Measurements from ENCODE around the gene RCE1.

The RCE1 gene

GRCh38 chr11:66855574-66856495 lies 12.6 kb downstream of the RCE1 start:
- Histone ChIP-seq H3K4me2 (ENCODE audit: low read length, poor library complexity, severe bottlenecking) (peak overlapping the region; percentile 95), H2AFZ (ENCODE audit: low read depth, low read length) (peak overlapping the region; percentile 15), H2BK12ac (ENCODE audit: low read length in 2 of 2) (peak overlapping the region; percentile 51 to 65), H3K9ac (ENCODE audit: low read length) (peak overlapping the region; percentile 97), H4K8ac (ENCODE audit: low read length) (peak overlapping the region; percentile 94), H3K18ac (ENCODE audit: low read depth in 1 of 2, low read length in 2 of 2) (peak overlapping the region; percentile 75 to 93), H2BK120ac (ENCODE audit: low read depth, low read length) (peak overlapping the region; percentile 76), H3K27ac (ENCODE audit: low read length, poor library complexity, severe bottlenecking) (peak overlapping the region; percentile 64), H3K4ac (ENCODE audit: low read depth in 1 of 2, low read length in 2 of 2) (peak overlapping the region; percentile 84 to 94), H2BK5ac (ENCODE audit: low read depth, low read length, poor library complexity, severe bottlenecking) (peak overlapping the region; percentile 39), H3K27me3 (ENCODE audit: control insufficient read depth in 1 of 2, insufficient read depth in 1 of 2, low read length in 2 of 2) (no peaks in the 10 kb centered on the region), H3K14ac (ENCODE audit: low read length in 2 of 2) (peak overlapping the region in 1 of 2 experiments; percentile 89), H4K91ac (ENCODE audit: low read length) (peak overlapping the region; percentile 96), H3K4me1 (ENCODE audit: control insufficient read depth, insufficient read depth, low read depth, low read length) (peaks cover 33% of the 10 kb centered on the region), H3K23ac (ENCODE audit: low read length in 2 of 2) (no peak overlapping the region), H3K9me3 (ENCODE audit: control insufficient read depth, low read length) (no peaks in the 10 kb centered on the region), H3K4me3 (ENCODE audit: insufficient read depth in 1 of 2, low read depth in 1 of 2, low read length in 2 of 2) (peak overlapping the region; percentile 76 to 87), H3K79me1 (replicated peaks; ENCODE audit: low read length, poor library complexity, severe bottlenecking) (peaks cover 14% of the 10 kb centered on the region), H3K36me3 (ENCODE audit: control insufficient read depth in 1 of 2, insufficient read depth in 2 of 2, low read depth in 1 of 2, low read length in 2 of 2) (peaks cover 4 to 49% of the 10 kb centered on the region in 2 experiments), H2BK15ac (ENCODE audit: low read depth, poor library complexity, severe bottlenecking) (peak overlapping the region; percentile 87), H2AK5ac (ENCODE audit: low read length, severe bottlenecking) (peak overlapping the region; percentile 46)
- WGBS: 10% methylated on average over 20 of the region's 51 CpGs
- DNase-seq: peak; percentile 91

- H3K9ac ChIP-seq (ENCODE audit: low read length): peak within 1 kb of the TSS; percentile 97
- H3K27ac ChIP-seq (ENCODE audit: low read length, poor library complexity, severe bottlenecking): peak within 1 kb of the TSS; percentile 64
- peak within 1 kb of the TSS; percentile 55 for H2AK5ac ChIP-seq (ENCODE audit: low read length, severe bottlenecking)
- peak within 1 kb of the TSS; percentile 39 for H2BK5ac ChIP-seq (ENCODE audit: low read depth, low read length, poor library complexity, severe bottlenecking)
- H3K14ac ChIP-seq (ENCODE audit: low read length in 2 of 2): peak within 1 kb of the TSS in 1 of 2 experiments; percentile 89
- H2BK120ac ChIP-seq (ENCODE audit: low read depth, low read length): peak within 1 kb of the TSS; percentile 86
- H3K79me1 ChIP-seq (replicated peaks; ENCODE audit: low read length, poor library complexity, severe bottlenecking): peaks cover 14% of the 10 kb centered on the region
- 2% methylated on average over 28 of the region's 103 CpGs for WGBS
- H2BK12ac ChIP-seq (ENCODE audit: low read length in 2 of 2): peak within 1 kb of the TSS in 1 of 2 experiments; percentile 98
- peak within 1 kb of the TSS; percentile 87 for H2BK15ac ChIP-seq (ENCODE audit: low read depth, poor library complexity, severe bottlenecking)
- H4K91ac ChIP-seq (ENCODE audit: low read length): peak within 1 kb of the TSS; percentile 96
- peaks cover 29% of the 10 kb centered on the region for H3K4me1 ChIP-seq (ENCODE audit: control insufficient read depth, insufficient read depth, low read depth, low read length)
- H3K27me3 ChIP-seq (ENCODE audit: control insufficient read depth in 1 of 2, insufficient read depth in 1 of 2, low read length in 2 of 2): no peaks in the 10 kb centered on the region
- peak within 1 kb of the TSS; percentile 75 to 93 for H3K18ac ChIP-seq (ENCODE audit: low read depth in 1 of 2, low read length in 2 of 2)
- peak within 1 kb of the TSS; percentile 95 for H3K4me2 ChIP-seq (ENCODE audit: low read length, poor library complexity, severe bottlenecking)
- H3K9me3 ChIP-seq (ENCODE audit: control insufficient read depth, low read length): no peaks in the 10 kb centered on the region
- DNase-seq: no peak
- H3K23ac ChIP-seq (ENCODE audit: low read length in 2 of 2): peak within 1 kb of the TSS in 1 of 2 experiments; percentile 42
- peak within 1 kb of the TSS; percentile 94 for H4K8ac ChIP-seq (ENCODE audit: low read length)
- H3K4me3 ChIP-seq (ENCODE audit: insufficient read depth in 1 of 2, low read depth in 1 of 2, low read length in 2 of 2): peak within 1 kb of the TSS; percentile 76 to 87
- H2AFZ ChIP-seq (ENCODE audit: low read depth, low read length): peak within 1 kb of the TSS; percentile 74
- H3K4ac ChIP-seq (ENCODE audit: low read depth in 1 of 2, low read length in 2 of 2): peak within 1 kb of the TSS; percentile 84 to 94
- peaks cover 0 to 55% of the 10 kb centered on the region in 2 experiments for H3K36me3 ChIP-seq (ENCODE audit: control insufficient read depth in 1 of 2, insufficient read depth in 2 of 2, low read depth in 1 of 2, low read length in 2 of 2)
These were observed 13.4 kb downstream of the RCE1 start, which contains the start of gene LRFN4 for GRCh38 chr11:66856496-66857233. LRFN4 (plus strand) TSS chr11:66857064; CDS start chr11:66857745, 681 bp downstream.

- Histone ChIP-seq H2BK12ac (ENCODE audit: low read length in 2 of 2) (peak overlapping the region in 1 of 2 experiments; percentile 76), H4K91ac (ENCODE audit: low read length) (peak overlapping the region; percentile 75), H3K36me3 (ENCODE audit: control insufficient read depth in 1 of 2, insufficient read depth in 2 of 2, low read depth in 1 of 2, low read length in 2 of 2) (peaks cover 0 to 59% of the 10 kb centered on the region in 2 experiments), H3K14ac (ENCODE audit: low read length in 2 of 2) (peak overlapping the region in 1 of 2 experiments; percentile 29), H3K9me3 (ENCODE audit: control insufficient read depth, low read length) (no peaks in the 10 kb centered on the region), H3K23ac (ENCODE audit: low read length in 2 of 2) (peak overlapping the region in 1 of 2 experiments; percentile 42), H3K18ac (ENCODE audit: low read depth in 1 of 2, low read length in 2 of 2) (peak overlapping the region; percentile 61 to 70), H3K79me1 (replicated peaks; ENCODE audit: low read length, poor library complexity, severe bottlenecking) (peaks cover 14% of the 10 kb centered on the region), H2BK120ac (ENCODE audit: low read depth, low read length) (peak overlapping the region; percentile 62), H3K27ac (ENCODE audit: low read length, poor library complexity, severe bottlenecking) (no peak overlapping the region), H3K4ac (ENCODE audit: low read depth in 1 of 2, low read length in 2 of 2) (peak overlapping the region; percentile 27 to 40), H3K4me2 (ENCODE audit: low read length, poor library complexity, severe bottlenecking) (peak overlapping the region; percentile 95), H4K8ac (ENCODE audit: low read length) (peak overlapping the region; percentile 61), H3K4me3 (ENCODE audit: insufficient read depth in 1 of 2, low read depth in 1 of 2, low read length in 2 of 2) (peak overlapping the region; percentile 68 to 76), H2AFZ (ENCODE audit: low read depth, low read length) (no peak overlapping the region), H3K4me1 (ENCODE audit: control insufficient read depth, insufficient read depth, low read depth, low read length) (peaks cover 28% of the 10 kb centered on the region), H2AK5ac (ENCODE audit: low read length, severe bottlenecking) (peak overlapping the region; percentile 55), H2BK5ac (ENCODE audit: low read depth, low read length, poor library complexity, severe bottlenecking) (peak overlapping the region; percentile 8), H3K9ac (ENCODE audit: low read length) (peak overlapping the region; percentile 36), H2BK15ac (ENCODE audit: low read depth, poor library complexity, severe bottlenecking) (no peak overlapping the region), H3K27me3 (ENCODE audit: control insufficient read depth in 1 of 2, insufficient read depth in 1 of 2, low read length in 2 of 2) (no peaks in the 10 kb centered on the region)
- WGBS: 59% methylated on average over 21 of the region's 47 CpGs
- peak; percentile 8 for DNase-seq
These were observed 14.1 kb downstream of the RCE1 start for GRCh38 chr11:66857234-66857926.
